Gastrocnemius medialis (tissue), 4 donors: ENCODE measurements around the gene LY6G5C. TPM values are rescaled to one million over a fixed set of nuclear protein-coding genes. Genes with fewer than 3 reads are reported as not detected.

Experiments
- ATAC-seq, 2 donors: fragments of 150-250 bp; one replicate each; pipeline ENCODE4 v1.9.1; 2016
- DNase-seq, 2 donors: peaks; one replicate each; pipeline ENCODE4 v3.0.0-alpha.2; 2019
- H3K27ac ChIP-seq, 4 donors: fragments of 200-600 bp; sonication (generic); 1 replicate in 1 of 4; 2 replicates in 3 of 4; pipeline ENCODE4 v1.5.1; 2016 to 2018; ENCODE audit warnings: mild to moderate bottlenecking in 2 of 4, moderate library complexity in 1 of 4
- H3K27me3 ChIP-seq, 3 donors: fragments of 200-600 bp; sonication (generic) in 2 of 3; 1 replicate in 1 of 3; 2 replicates in 2 of 3; pipeline versions ENCODE4 v1.5.1 to v1.6.0; 2016 to 2019; ENCODE audit warnings: mild to moderate bottlenecking in 1 of 3, moderate library complexity in 1 of 3
- H3K36me3 ChIP-seq, 2 donors: fragments of 200-600 bp; sonication (generic) in 1 of 2; one replicate each; pipeline ENCODE4 v1.5.1; 2017 to 2018
- H3K4me1 ChIP-seq, 2 donors: fragments of 200-600 bp; sonication (generic) in 1 of 2; one replicate each; pipeline ENCODE4 v1.5.1; 2016 to 2017; ENCODE audit warnings: mild to moderate bottlenecking in 2 of 2
- H3K4me3 ChIP-seq, 4 donors: fragments of 200-600 bp; sonication (generic) in 3 of 4; 1 replicate in 1 of 4; 2 replicates in 3 of 4; pipeline ENCODE4 v1.5.1; 2016 to 2019; ENCODE audit warnings: mild to moderate bottlenecking in 2 of 4
- H3K9me3 ChIP-seq, 3 donors: fragments of 200-600 bp; sonication (generic) in 2 of 3; 1 replicate in 1 of 3; 2 replicates in 2 of 3; pipeline ENCODE4 v1.5.1; 2016 to 2019
- POLR2A ChIP-seq, 2 donors: fragments of 450-650 bp; IDR thresholded peaks; one replicate each; pipeline ENCODE4 v1.6.1; 2017; ENCODE audit warnings: antibody characterized with exemption in 2 of 2, mild to moderate bottlenecking in 2 of 2, moderate library complexity in 2 of 2
- in situ Hi-C, 4 donors: fragments of 200-750 bp; cut with MboI; loops; one replicate each; pipeline versions ENCODE4 v1.15.0 to v1.8.0; 2017; ENCODE audit warnings: low sequenced_read_pairs in 4 of 4
- intact Hi-C: fragments of 100-400 bp; cut with DNase I; formaldehyde crosslinking; loops from one replicate; pipeline ENCODE4 v1.15.1; 2023; ENCODE audit warnings: low total_unique reads
- total RNA-seq, 4 donors: library from RNA; depleted of rRNA; stranded (reverse); fragments of >200 nt; gene quantifications; one replicate each; pipeline versions ENCODE4 v1.1.0 to v1.2.3, GENCODE V29; 2016
- TF ChIP-seq, protein P1 (sequence below), 5 experiments: fragments of 450-650 bp in 3 of 5; fragments of 200-600 bp in 2 of 5; sonication (generic) in 2 of 5; IDR thresholded peaks in 4 of 5; conservative IDR thresholded peaks in 1 of 5; 1 replicate in 4 of 5; 2 replicates in 1 of 5; pipeline ENCODE4 v1.5.1; 2016 to 2019; ENCODE audit warnings: antibody characterized with exemption in 5 of 5, mild to moderate bottlenecking in 3 of 5, moderate library complexity in 3 of 5

The LY6G5C gene
- total RNA-seq, 4 donors from 2014 or later = 1.3 to 3.2 TPM; not detected in 2

DNA sequence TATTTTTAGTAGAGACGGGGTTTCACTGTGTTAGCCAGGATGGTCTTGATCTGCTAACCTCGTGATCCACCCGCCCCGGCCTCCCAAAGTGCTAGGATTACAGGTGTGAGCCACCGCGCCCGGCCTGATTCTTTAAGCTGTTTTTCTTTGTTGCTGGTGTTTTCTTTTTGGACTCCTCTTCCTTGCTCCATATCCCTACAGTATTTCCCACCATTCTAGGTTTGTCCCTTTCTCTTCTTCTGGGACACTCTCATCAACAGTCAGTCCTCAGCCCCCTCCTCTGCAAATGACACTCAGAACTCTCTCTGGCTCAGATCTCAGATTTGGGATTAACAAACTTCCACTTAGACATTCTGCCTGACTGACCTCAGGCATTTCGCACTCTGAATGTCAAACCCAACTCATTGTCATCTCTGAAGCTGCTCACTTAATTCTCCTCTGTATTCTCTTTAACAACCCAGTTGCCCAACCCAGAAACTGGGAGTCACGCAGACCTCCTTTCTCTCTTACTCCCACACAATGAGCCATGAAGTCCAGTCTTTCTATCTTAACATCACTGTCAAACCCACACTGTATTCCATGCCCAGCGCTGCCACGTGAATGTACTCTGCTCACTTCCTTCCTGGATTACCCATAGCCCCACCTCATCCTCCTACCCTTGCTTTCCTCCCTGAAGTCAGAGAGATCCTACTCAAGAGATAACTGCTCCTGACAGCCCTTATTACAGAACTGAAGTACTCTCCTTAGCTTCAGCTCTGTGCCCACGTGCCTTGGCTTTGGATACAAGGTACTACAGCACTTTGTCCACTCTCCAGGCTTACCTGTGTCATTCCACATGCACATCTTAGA is 44.9 kb upstream of the LY6G5C start:
- Histone ChIP-seq H3K27me3 (peaks cover 0 to 3% (median 0%) of the 10 kb centered on the region in 3 donors), H3K4me1 (peaks cover 7 to 8% of the 10 kb centered on the region in 2 donors), H3K36me3 (no peaks in the 10 kb centered on the region), H3K27ac (no peak overlapping the region), H3K4me3 (no peak overlapping the region), H3K9me3 (no peaks in the 10 kb centered on the region)
- ATAC-seq (no peak), DNase-seq (no peak)
- TF ChIP-seq, protein P1, sequence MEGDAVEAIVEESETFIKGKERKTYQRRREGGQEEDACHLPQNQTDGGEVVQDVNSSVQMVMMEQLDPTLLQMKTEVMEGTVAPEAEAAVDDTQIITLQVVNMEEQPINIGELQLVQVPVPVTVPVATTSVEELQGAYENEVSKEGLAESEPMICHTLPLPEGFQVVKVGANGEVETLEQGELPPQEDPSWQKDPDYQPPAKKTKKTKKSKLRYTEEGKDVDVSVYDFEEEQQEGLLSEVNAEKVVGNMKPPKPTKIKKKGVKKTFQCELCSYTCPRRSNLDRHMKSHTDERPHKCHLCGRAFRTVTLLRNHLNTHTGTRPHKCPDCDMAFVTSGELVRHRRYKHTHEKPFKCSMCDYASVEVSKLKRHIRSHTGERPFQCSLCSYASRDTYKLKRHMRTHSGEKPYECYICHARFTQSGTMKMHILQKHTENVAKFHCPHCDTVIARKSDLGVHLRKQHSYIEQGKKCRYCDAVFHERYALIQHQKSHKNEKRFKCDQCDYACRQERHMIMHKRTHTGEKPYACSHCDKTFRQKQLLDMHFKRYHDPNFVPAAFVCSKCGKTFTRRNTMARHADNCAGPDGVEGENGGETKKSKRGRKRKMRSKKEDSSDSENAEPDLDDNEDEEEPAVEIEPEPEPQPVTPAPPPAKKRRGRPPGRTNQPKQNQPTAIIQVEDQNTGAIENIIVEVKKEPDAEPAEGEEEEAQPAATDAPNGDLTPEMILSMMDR (IDR thresholded peaks at IDR 0.05 in 4 of 5, conservative IDR thresholded peaks at IDR 0.05 in 1 of 5) = no peak
- TF ChIP-seq POLR2A (IDR thresholded peaks at IDR 0.05) = no peak
- in situ Hi-C loops (no loop called here), intact Hi-C loops (no loop called here)

- H3K4me3 ChIP-seq = no peak overlapping the region
- no peaks in the 10 kb centered on the region for H3K36me3 ChIP-seq
- no peak for TF ChIP-seq POLR2A (IDR thresholded peaks at IDR 0.05)
- TF ChIP-seq, protein P1 (IDR thresholded peaks at IDR 0.05 in 4 of 5, conservative IDR thresholded peaks at IDR 0.05 in 1 of 5) = no peak
- no peaks in the 10 kb centered on the region for H3K9me3 ChIP-seq
- DNase-seq (no peak), ATAC-seq (no peak)
- no peaks in the 10 kb centered on the region for H3K27me3 ChIP-seq
- in situ Hi-C loops = no loop called here
- H3K4me1 ChIP-seq = peaks cover 4 to 5% of the 10 kb centered on the region in 2 donors
- no peak overlapping the region for H3K27ac ChIP-seq
- intact Hi-C loops = no loop called here
Measured at GRCh38 chr6:31723980-31724691, 43.3 kb upstream of the LY6G5C start.

GRCh38 chr6:31723245-31723979 is 42.5 kb upstream of the LY6G5C start, which contains the start of gene MPIG6B:
Gene MPIG6B, plus strand, starts transcription at chr6:31723373. Its CDS starts 11 bp downstream, at chr6:31723384.
- Histone ChIP-seq H3K36me3 (no peaks in the 10 kb centered on the region), H3K27ac (no peak within 1 kb of the TSS), H3K4me3 (no peak within 1 kb of the TSS), H3K27me3 (no peaks in the 10 kb centered on the region), H3K4me1 (no peaks in the 10 kb centered on the region), H3K9me3 (no peaks in the 10 kb centered on the region)
- intact Hi-C loops (no loop called here), in situ Hi-C loops (no loop called here)
- ATAC-seq (no peak), DNase-seq (no peak)
- TF ChIP-seq POLR2A (IDR thresholded peaks at IDR 0.05) = no peak
- TF ChIP-seq, protein P1 (IDR thresholded peaks at IDR 0.05 in 4 of 5, conservative IDR thresholded peaks at IDR 0.05 in 1 of 5) = no peak

GRCh38 chr6:31722173-31722572 is 41.3 kb upstream of the LY6G5C start:
- ATAC-seq = no peak
- Histone ChIP-seq H3K27me3 (no peaks in the 10 kb centered on the region), H3K9me3 (no peaks in the 10 kb centered on the region), H3K4me1 (no peaks in the 10 kb centered on the region), H3K36me3 (no peaks in the 10 kb centered on the region), H3K27ac (no peak overlapping the region), H3K4me3 (no peak overlapping the region)
- no peak for DNase-seq
- in situ Hi-C loops (no loop called here), intact Hi-C loops (no loop called here)
- TF ChIP-seq, protein P1 (IDR thresholded peaks at IDR 0.05 in 4 of 5, conservative IDR thresholded peaks at IDR 0.05 in 1 of 5) = no peak
- TF ChIP-seq POLR2A (IDR thresholded peaks at IDR 0.05) = no peak
